K562 (cell line): ENCODE results near the gene GCSAM. TPM values are rescaled to one million over a fixed set of nuclear protein-coding genes. Genes with fewer than 3 reads are reported as not detected.

Experiments
- ATAC-seq: fragments of 200-7000 bp; cut with Tn5 transposase; 3 replicates; pipeline ENCODE4 v1.9.1; 2020; ENCODE audit warnings: moderate library complexity
- BruUV-seq: library from RNA; stranded (reverse); fragments of 400-500 nt; replicated peaks from 2 replicates; lab custom pipeline; 2021; lab: Mats Ljungman, UMichigan
- CTCF ChIA-PET: fragments of 300-600 bp; formaldehyde crosslinking; extraction: SDS; loops from one replicate; lab custom pipeline; 2021; ENCODE audit warnings: low intra/inter-chr PET ratio; lab: Yijun Ruan, JAX
- POLR2A ChIA-PET: fragments of 300-600, 350-650 bp; sonication (Branson Sonifier 250); formaldehyde crosslinking; extraction: SDS; loops from one replicate; lab custom pipeline; 2021; ENCODE audit warnings: antibody characterized with exemption, inconsistent platforms; lab: Yijun Ruan, JAX
- DNase-seq, 4 experiments: peaks; one replicate each; pipeline versions ENCODE4 v3.0.0 to v3.0.0-alpha.2; 2011 to 2018; ENCODE audit warnings: low spot score in 3 of 4, mixed read lengths in 3 of 4; ENCODE audit errors: extremely low read depth in 1 of 4
- FAIRE-seq: peaks from 2 replicates; lab custom pipeline; 2011; peaks lifted over from hg19 to GRCh38; lab: Jason Lieb, UNC
- H2AFZ ChIP-seq: 2 replicates; pipeline ENCODE4 v1.6.0; 2011; ENCODE audit warnings: low read depth, low read length, control low read depth, inconsistent platforms
- H3K27ac ChIP-seq: fragments of 200-600 bp; 3 replicates; pipeline ENCODE4 v1.8.0; 2011; ENCODE audit warnings: low read depth, mild to moderate bottlenecking, control low read depth, inconsistent platforms, low read length, moderate library complexity, mixed read lengths; ENCODE audit errors: extremely low read depth
- H3K27me3 ChIP-seq, 2 experiments: fragments of 300-600 bp in 1 of 2; 2 replicates in 1 of 2; 3 replicates in 1 of 2; pipeline versions ENCODE4 v1.6.0 to v1.8.0; 2011; ENCODE audit warnings: inconsistent platforms in 2 of 2, low read length in 2 of 2, mild to moderate bottlenecking in 1 of 2, mixed read lengths in 1 of 2, moderate library complexity in 1 of 2; ENCODE audit not compliant: control insufficient read depth in 2 of 2, insufficient read depth in 2 of 2
- H3K36me3 ChIP-seq: fragments of 300-600 bp; 3 replicates; pipeline ENCODE4 v1.8.0; 2011; ENCODE audit warnings: mild to moderate bottlenecking, low read length, inconsistent platforms; ENCODE audit not compliant: control insufficient read depth, insufficient read depth
- H3K4me1 ChIP-seq, 2 experiments: fragments of 200-600 bp in 1 of 2; replicated peaks in 1 of 2; 2 replicates in 1 of 2; 3 replicates in 1 of 2; pipeline versions ENCODE4 v1.5.1 to v1.8.0; 2011; ENCODE audit warnings: inconsistent platforms in 2 of 2, low read length in 2 of 2, mild to moderate bottlenecking in 1 of 2, mixed read lengths in 1 of 2, moderate library complexity in 1 of 2; ENCODE audit not compliant: control insufficient read depth in 2 of 2, insufficient read depth in 2 of 2
- H3K4me2 ChIP-seq: 2 replicates; pipeline ENCODE4 v1.6.1; 2011; ENCODE audit warnings: low read length, control low read depth, inconsistent platforms, mixed read lengths; ENCODE audit not compliant: insufficient read depth
- H3K4me3 ChIP-seq: fragments of 200-600 bp; sonication (generic), shearing (Covaris generic); 2 replicates; pipeline ENCODE4 v1.5.1; 2016; ENCODE audit warnings: control low read depth, inconsistent platforms
- H3K79me2 ChIP-seq: fragments of 200-600 bp; 3 replicates; pipeline ENCODE4 v1.8.0; 2011; ENCODE audit warnings: low read length, inconsistent platforms; ENCODE audit not compliant: control insufficient read depth, insufficient read depth
- H3K9ac ChIP-seq, 2 experiments: 2 replicates each; pipeline versions ENCODE4 v1.6.0 to v1.6.1; 2011; ENCODE audit warnings: low read depth in 2 of 2, low read length in 2 of 2, control low read depth in 1 of 2, inconsistent platforms in 1 of 2, mild to moderate bottlenecking in 1 of 2, mixed read lengths in 1 of 2; ENCODE audit not compliant: insufficient read depth in 1 of 2
- H3K9me1 ChIP-seq: one replicate; pipeline ENCODE4 v1.6.0; 2011; ENCODE audit warnings: inconsistent platforms, mild to moderate bottlenecking, low read length, moderate library complexity; ENCODE audit not compliant: control insufficient read depth, insufficient read depth
- H3K9me3 ChIP-seq: replicated peaks from 2 replicates; pipeline ENCODE4 v1.5.1; 2011; ENCODE audit warnings: low read depth, low read length, inconsistent platforms; ENCODE audit not compliant: control insufficient read depth, insufficient read depth
- H4K20me1 ChIP-seq: replicated peaks from 2 replicates; pipeline ENCODE4 v1.6.1; 2011; ENCODE audit warnings: low read length, inconsistent platforms, mixed read lengths; ENCODE audit not compliant: control insufficient read depth, insufficient read depth
- BRCA1 ChIP-seq, 2 experiments: fragments of 450-650 bp in 1 of 2; sonication (generic) in 1 of 2; formaldehyde crosslinking in 1 of 2; IDR thresholded peaks; 2 replicates each; pipeline versions ENCODE4 v1.5.0 to v1.6.1; 2017 to 2020; ENCODE audit warnings: mild to moderate bottlenecking in 1 of 2, missing genetic modification reagents in 1 of 2
- DNMT1 ChIP-seq: fragments of 450-650 bp; IDR thresholded peaks from 2 replicates; pipeline ENCODE4 v1.6.1; 2016; ENCODE audit warnings: antibody characterized with exemption, mild to moderate bottlenecking
- ELF2 ChIP-seq: fragments of 250-450 bp; sonication (Bioruptor Pico); IDR thresholded peaks from 2 replicates; pipeline ENCODE4 v1.5.0; 2021; ENCODE audit warnings: mild to moderate bottlenecking
- FOXP1 ChIP-seq: sonication (generic); formaldehyde crosslinking; IDR thresholded peaks from 2 replicates; pipeline ENCODE4 v1.8.0; 2022; ENCODE audit warnings: mild to moderate bottlenecking, missing genetic modification reagents
- HNRNPUL1 ChIP-seq: fragments of 200-400 bp; formaldehyde crosslinking; IDR thresholded peaks from 2 replicates; pipeline ENCODE4 v1.6.1; 2017; ENCODE audit warnings: low read length
- NCOA2 ChIP-seq, 2 experiments: fragments of 450-650 bp; IDR thresholded peaks; 2 replicates each; pipeline ENCODE4 v1.6.1; 2018; ENCODE audit warnings: mild to moderate bottlenecking in 2 of 2, moderate library complexity in 1 of 2; ENCODE audit not compliant: partially characterized antibody in 2 of 2
- NFIC ChIP-seq: fragments of 450-650 bp; IDR thresholded peaks from 2 replicates; pipeline ENCODE4 v1.6.1; 2017; ENCODE audit warnings: mild to moderate bottlenecking, inconsistent platforms
- PHB2 ChIP-seq: fragments of 450-650 bp; IDR thresholded peaks from 2 replicates; pipeline ENCODE4 v1.6.1; 2017; ENCODE audit warnings: low read depth
- TCF7 ChIP-seq: sonication (generic); IDR thresholded peaks from 2 replicates; pipeline ENCODE4 v1.6.1; 2016; ENCODE audit warnings: antibody characterized with exemption, borderline replicate concordance
- XRCC4 ChIP-seq: IDR thresholded peaks from one replicate; pipeline ENCODE4 v1.6.1; 2011; ENCODE audit not compliant: insufficient read depth, insufficient read length; ENCODE audit errors: extremely low read depth
- ZNF354B ChIP-seq: fragments of 250-450 bp; sonication (Bioruptor Pico); IDR thresholded peaks from 2 replicates; pipeline ENCODE4 v1.4.0; 2020
- ZNF77 ChIP-seq: fragments of 250-450 bp; sonication (Bioruptor Pico); IDR thresholded peaks from 2 replicates; pipeline ENCODE4 v1.5.0; 2020
- WGBS: fragments of 100-300 bp; shearing (Covaris generic); methylation state at CpG from one replicate; pipeline ENCODE4 v1.1.6; 2016; ENCODE audit warnings: low coverage, mixed read lengths; ENCODE audit not compliant: insufficient coverage; ENCODE audit errors: missing lambda C conversion rate; 5-methylcytosine and 5-hydroxymethylcytosine counted together
- in situ Hi-C: fragments of 300-500 bp; cut with MboI; formaldehyde crosslinking; loops from 4 replicates; pipeline ENCODE4 v1.15.0; 2018; ENCODE audit warnings: inconsistent platforms, mixed read lengths
- intact Hi-C: fragments of 100-400 bp; cut with micrococcal nuclease; formaldehyde crosslinking; loops from 2 replicates; pipeline ENCODE4 v1.14.2; 2022
- polyA plus RNA-seq, 8 experiments: library from polyadenylated mRNA; depleted of rRNA in 4 of 8; stranded (reverse) in 5 of 8; unstranded in 3 of 8; fragments of >200 nt; fragmentation: Nextera tagmentation in 2 of 8; fragmentation: Illumina TruSeq in 1 of 8; extraction: Ambion mirVana in 2 of 8; extraction: Trizol in 1 of 8; gene quantifications; 2 replicates each; pipeline versions ENCODE4 v1.2.1 to v1.2.3, GENCODE V29; 2011 to 2014; ENCODE audit warnings: inconsistent platforms in 1 of 8, missing spikeins in 1 of 8
- total RNA-seq, 7 experiments: library from RNA; depleted of rRNA in 6 of 7; stranded (reverse); fragments of >200 nt in 6 of 7; fragmentation: Illumina TruSeq in 2 of 7; extraction: Trizol in 2 of 7; gene quantifications; 2 replicates each; pipeline versions ENCODE4 v1.2.1 to v1.2.3, GENCODE V29; 2011 to 2021; ENCODE audit warnings: low replicate concordance in 1 of 7
- TF ChIP-seq, protein P1 (sequence below): sonication (generic); formaldehyde crosslinking; IDR thresholded peaks from 2 replicates; pipeline ENCODE4 v1.8.1; 2023; ENCODE audit warnings: mild to moderate bottlenecking, missing genetic modification reagents
- TF ChIP-seq, protein P2 (sequence below): fragments of 450-650 bp; conservative IDR thresholded peaks from 2 replicates; pipeline ENCODE4 v1.6.1; 2016; ENCODE audit warnings: missing genetic modification characterization, low read depth, mild to moderate bottlenecking, missing compliant biosample characterization, moderate library complexity

Gene GCSAM
- total and polyA plus RNA-seq, 9 of the 15 experiments (the other 6 are each of a cell fraction or from before 2014, with no cell fraction given): 0.10 TPM; not detected in 8

DNA sequence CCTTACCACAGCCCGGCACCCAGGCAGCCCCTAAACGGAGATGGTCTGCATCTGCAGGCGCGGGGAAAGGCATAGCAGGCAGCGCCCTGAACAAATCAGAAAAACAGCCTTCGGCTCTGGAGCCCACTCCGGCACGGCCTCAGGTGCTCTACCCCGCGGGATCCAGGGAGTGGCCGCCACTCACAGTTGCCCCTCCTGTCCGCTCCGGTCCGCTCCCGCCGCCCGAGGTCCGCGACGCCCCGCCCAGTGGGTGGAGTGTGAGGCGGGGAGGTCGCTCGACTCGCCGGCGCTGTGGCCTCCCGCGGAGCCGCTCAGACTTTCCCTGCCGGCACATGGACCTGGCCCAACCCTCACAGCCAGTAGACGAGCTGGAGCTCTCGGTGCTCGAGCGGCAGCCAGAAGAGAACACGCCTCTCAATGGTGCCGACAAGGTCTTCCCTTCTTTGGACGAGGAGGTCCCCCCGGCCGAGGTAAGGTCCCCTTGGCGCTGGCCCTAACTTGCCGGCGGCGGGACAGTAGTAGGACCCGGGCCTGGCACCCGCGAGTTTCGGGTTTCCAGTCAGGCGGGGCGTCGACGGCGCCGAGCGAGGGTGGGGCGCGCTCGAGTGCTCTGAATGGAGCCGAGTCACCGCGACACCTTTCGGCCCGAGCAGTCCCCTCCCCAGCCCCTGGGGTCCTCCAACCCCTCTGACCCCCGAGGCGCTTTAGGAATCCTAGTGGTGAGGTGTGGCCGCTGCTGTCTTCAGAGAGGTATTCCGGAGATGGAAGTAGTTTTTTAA is 46.8 kb downstream of the GCSAM start, which contains the start of gene C3orf52 (continued):
- TF ChIP-seq, protein P1, sequence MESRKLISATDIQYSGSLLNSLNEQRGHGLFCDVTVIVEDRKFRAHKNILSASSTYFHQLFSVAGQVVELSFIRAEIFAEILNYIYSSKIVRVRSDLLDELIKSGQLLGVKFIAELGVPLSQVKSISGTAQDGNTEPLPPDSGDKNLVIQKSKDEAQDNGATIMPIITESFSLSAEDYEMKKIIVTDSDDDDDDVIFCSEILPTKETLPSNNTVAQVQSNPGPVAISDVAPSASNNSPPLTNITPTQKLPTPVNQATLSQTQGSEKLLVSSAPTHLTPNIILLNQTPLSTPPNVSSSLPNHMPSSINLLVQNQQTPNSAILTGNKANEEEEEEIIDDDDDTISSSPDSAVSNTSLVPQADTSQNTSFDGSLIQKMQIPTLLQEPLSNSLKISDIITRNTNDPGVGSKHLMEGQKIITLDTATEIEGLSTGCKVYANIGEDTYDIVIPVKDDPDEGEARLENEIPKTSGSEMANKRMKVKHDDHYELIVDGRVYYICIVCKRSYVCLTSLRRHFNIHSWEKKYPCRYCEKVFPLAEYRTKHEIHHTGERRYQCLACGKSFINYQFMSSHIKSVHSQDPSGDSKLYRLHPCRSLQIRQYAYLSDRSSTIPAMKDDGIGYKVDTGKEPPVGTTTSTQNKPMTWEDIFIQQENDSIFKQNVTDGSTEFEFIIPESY (CRISPR knock-in tag): no peak
- TF ChIP-seq, protein P2, sequence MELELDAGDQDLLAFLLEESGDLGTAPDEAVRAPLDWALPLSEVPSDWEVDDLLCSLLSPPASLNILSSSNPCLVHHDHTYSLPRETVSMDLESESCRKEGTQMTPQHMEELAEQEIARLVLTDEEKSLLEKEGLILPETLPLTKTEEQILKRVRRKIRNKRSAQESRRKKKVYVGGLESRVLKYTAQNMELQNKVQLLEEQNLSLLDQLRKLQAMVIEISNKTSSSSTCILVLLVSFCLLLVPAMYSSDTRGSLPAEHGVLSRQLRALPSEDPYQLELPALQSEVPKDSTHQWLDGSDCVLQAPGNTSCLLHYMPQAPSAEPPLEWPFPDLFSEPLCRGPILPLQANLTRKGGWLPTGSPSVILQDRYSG (tag): no peak
- TF ChIP-seq ELF2 (CRISPR knock-in tag) (no peak), FOXP1 (CRISPR knock-in tag) (no peak), NCOA2 (IDR thresholded peaks at IDR 0.05; ENCODE audit: partially characterized antibody in 2 of 2) (no peak)

DNA sequence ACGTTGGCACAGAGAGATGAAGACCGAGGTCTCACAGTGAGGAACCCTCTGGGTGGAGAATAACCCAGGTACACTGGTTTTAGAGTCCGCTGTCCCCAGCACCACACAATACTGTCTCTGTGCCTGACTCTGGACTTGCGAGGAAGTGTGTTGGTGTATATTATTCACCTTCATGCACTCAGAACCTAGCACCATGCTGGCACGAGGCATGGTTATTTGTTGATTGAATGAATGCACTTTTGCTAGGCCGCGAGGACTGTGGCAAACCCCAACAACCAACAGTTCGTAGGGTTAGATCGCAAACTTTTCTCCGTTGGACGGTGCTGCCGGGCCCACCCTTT is 47.3 kb downstream of the GCSAM start:
- no peaks in the 10 kb centered on the region for H3K79me2 ChIP-seq
- DNase-seq (no peak), FAIRE-seq (no peak), ATAC-seq (no peak; the same call in 2 of the 3 replicates)
- peak overlapping the region; percentile 73 for H3K4me2 ChIP-seq
- no peak for TF ChIP-seq XRCC4
- TF ChIP-seq NFIC: no peak
- TF ChIP-seq BRCA1 (IDR thresholded peaks at IDR 0.05): no peak
- TF ChIP-seq BRCA1 (CRISPR knock-in tag; IDR thresholded peaks at IDR 0.05): no peak
- TF ChIP-seq DNMT1: no peak
- TF ChIP-seq TCF7: no peak
- no peak for TF ChIP-seq HNRNPUL1
- no peak for TF ChIP-seq PHB2
- no peak for TF ChIP-seq ZNF354B (CRISPR knock-in tag)
- TF ChIP-seq ZNF77 (CRISPR knock-in tag): no peak
- H3K4me1 ChIP-seq: peaks cover 3 to 13% of the 10 kb centered on the region in 2 experiments; a peak in 4 of 5 replicates
- H3K27me3 ChIP-seq: no peaks in the 10 kb centered on the region
- no peaks in the 10 kb centered on the region for H3K9me3 ChIP-seq
- peak overlapping the region; percentile 45 for H3K4me3 ChIP-seq
- H3K9ac ChIP-seq: peak overlapping the region in 1 of 2 experiments; percentile 93; a peak in 2 of 4 replicates
- no peaks in the 10 kb centered on the region for H3K9me1 ChIP-seq
- ChIA-PET CTCF (no interaction called here), POLR2A (no interaction called here)
- no TSS peak for BruUV-seq
- in situ Hi-C loops (no loop called here), intact Hi-C loops (no loop called here)
- no peaks in the 10 kb centered on the region for H4K20me1 ChIP-seq
- no peaks in the 10 kb centered on the region for H3K36me3 ChIP-seq
- H2AFZ ChIP-seq: peak overlapping the region; percentile 96
- 30% methylated on average over 12 of the region's 12 CpGs for WGBS
- H3K27ac ChIP-seq: no peak overlapping the region
